CD4-positive, alpha-beta T cell treated with Interleukin-1 beta for 1 hour (primary cell): ENCODE results near the gene PFKP.
"Not testable (repeated sequence)": the region's sequence is repeated elsewhere in the genome, so short reads cannot be mapped to it uniquely, and the experiment has no call there.

Experiments
- DNase-seq, 2 donors: peaks; one replicate each; pipeline ENCODE4 v3.0.0-alpha.2; 2020 to 2022

PFKP gene

GRCh38 chr10:3047596-3047995 is 19.8 kb upstream of the PFKP start:
- DNase-seq, result no peak

- DNase-seq, result no peak
Measured at GRCh38 chr10:3048119-3049019, 19.0 kb upstream of the PFKP start.

DNA sequence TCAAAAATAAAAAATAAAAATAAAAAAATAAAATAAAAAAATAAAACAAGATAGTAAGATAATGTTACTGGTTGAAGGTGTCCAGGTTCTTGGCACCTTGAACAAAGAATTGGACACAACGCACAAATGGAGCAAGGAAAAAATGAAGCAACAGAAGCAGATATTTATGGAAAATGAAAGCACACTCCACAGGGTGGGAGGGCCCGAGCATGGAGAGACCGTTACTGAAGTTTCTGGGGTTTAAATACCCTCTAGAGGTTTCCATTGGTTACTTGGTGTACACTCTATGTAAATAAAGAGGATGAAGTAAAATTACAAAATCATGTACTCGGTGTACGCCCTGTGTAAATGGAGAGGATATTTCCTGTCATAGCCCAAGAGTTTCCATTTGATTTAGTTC is 15.7 kb upstream of the PFKP start:
- DNase-seq, result no peak

DNA sequence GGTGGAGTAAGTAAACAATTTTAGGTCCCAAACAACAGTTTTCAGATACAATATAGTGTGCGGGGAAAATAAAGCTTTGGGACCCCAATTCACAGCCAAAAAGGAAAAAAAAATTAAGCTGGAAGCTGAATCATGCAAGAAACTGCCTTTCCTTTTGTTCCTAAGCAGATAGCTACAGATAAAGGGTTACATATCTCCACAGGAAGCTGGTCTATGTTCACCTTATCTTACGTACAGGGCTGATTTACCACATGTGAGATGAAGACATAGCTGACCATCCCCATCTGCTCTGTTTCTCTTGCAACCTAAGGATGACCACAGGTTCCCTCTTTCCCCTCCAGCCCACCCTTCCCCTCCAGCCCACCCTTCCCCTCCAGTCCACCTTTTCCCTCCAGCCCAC is 14.2 kb upstream of the PFKP start:
- no peak for DNase-seq

DNA sequence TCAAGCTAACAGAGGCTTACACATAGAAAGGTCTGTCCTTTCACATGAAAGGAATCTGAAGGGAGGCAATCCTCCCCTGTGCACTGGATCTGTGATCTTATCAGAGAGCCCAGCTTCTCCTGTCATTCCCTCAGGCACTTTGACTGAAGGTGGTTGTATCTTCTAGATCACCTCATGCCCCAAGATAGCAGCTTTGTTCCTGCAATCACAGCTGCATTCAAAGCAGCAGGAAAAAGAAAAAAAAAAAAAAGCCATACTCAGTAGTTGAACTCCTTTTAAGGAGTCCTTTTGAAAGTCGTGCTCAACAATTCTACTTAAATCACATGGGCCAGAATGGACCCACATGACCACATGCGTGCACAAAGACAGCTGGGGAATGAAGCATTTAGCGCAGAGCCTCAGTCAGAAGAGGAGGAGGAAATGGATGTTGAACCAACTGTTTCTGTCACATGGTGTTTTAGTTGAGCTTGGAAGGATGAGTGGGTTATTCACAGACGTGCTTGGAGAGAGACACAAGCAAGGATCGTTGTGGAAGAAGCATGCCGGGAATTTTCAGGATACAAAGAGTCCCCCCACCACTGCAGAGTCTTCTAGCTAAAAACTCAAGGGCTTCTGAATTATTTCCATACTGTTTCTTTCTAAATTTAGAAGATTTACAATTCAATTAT is 13.0 kb upstream of the PFKP start:
- DNase-seq, result no peak

- no peak for DNase-seq
Measured at GRCh38 chr10:3054851-3055199, 12.5 kb upstream of the PFKP start.

- no peak for DNase-seq
Measured at GRCh38 chr10:3056280-3057037, 10.9 kb upstream of the PFKP start.

- peak in 1 of 2 donors; percentile 8 for DNase-seq
Measured at GRCh38 chr10:3057946-3058345, 9.4 kb upstream of the PFKP start.

- no peak for DNase-seq
Measured at GRCh38 chr10:3059974-3060373, 7.4 kb upstream of the PFKP start.

DNA sequence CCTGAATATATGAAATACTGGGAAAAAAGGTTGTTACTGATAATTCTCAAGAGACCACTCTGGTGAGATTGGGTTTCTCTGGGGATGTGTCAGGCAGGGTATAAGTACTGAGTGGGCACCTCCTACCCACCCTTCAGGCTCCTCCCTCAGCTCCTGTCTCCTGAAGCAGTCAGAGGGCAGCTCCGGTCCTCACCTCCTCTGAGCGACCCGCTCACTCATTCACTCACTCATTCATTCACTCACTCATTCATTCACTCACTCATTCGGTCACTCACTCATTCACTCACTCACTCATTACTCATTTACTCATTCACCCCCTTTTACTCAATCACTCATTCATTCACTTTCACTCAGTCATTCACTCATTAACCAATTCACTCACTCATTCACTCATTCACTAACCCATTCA is 6.9 kb upstream of the PFKP start:
- no peak for DNase-seq

DNA sequence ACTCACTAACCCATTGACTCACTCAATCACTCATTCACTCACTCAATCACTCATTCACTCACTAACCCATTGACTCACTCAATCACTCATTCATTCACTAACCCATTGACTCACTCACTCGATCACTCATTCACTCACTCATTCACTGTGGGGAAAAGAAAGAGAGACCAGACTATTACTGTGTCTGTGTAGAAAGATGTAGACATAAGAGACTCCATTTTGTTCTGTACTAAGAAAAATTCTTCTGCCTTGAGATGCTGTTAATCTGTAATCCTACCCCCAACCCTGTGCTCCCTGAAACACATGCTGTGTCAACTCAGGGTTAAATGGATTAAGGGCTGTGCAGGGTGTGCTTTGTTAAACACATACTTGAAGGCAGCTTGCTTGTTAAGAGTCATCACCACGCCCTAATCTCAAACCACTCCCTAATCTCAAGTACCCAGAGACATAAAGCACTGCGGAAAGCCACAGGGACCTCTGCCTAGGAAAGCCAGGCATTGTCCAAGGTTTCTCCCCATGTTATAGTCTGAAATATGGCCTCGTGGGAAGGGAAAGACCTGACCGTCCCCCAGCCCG is 5.9 kb upstream of the PFKP start:
- not testable (repeated sequence) for DNase-seq

- DNase-seq, result no peak
Measured at GRCh38 chr10:3062502-3063186, 4.7 kb upstream of the PFKP start.

- no peak for DNase-seq
Measured at GRCh38 chr10:3064423-3064822, 2.9 kb upstream of the PFKP start.

GRCh38 chr10:3065622-3066021 is 1.7 kb upstream of the PFKP start:
- DNase-seq, result no peak

- DNase-seq, result no peak
Measured at GRCh38 chr10:3066317-3067117, 831 bp upstream of the PFKP start.

DNA sequence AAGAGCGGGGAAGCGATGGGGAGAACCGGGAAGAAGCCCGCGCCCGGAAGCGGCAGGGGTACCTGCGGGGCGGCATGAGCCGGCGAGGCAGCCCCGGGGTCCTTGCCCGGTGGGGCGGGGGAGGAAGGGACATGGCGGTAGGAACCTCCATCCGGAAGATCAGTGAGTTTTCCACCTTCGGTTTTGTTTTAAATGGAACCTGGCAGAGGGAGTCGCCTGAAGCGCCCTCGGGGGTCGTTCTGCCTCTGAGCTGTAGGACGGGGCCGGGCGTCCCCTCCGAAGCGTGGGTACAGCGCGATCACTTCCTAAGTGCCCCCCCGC is 471 bp downstream of the PFKP start:
- peak in 1 of 2 donors; percentile 17 for DNase-seq

GRCh38 chr10:3068201-3068967 is 1.0 kb downstream of the PFKP start:
- peak; percentile 29 to 52 for DNase-seq

DNA sequence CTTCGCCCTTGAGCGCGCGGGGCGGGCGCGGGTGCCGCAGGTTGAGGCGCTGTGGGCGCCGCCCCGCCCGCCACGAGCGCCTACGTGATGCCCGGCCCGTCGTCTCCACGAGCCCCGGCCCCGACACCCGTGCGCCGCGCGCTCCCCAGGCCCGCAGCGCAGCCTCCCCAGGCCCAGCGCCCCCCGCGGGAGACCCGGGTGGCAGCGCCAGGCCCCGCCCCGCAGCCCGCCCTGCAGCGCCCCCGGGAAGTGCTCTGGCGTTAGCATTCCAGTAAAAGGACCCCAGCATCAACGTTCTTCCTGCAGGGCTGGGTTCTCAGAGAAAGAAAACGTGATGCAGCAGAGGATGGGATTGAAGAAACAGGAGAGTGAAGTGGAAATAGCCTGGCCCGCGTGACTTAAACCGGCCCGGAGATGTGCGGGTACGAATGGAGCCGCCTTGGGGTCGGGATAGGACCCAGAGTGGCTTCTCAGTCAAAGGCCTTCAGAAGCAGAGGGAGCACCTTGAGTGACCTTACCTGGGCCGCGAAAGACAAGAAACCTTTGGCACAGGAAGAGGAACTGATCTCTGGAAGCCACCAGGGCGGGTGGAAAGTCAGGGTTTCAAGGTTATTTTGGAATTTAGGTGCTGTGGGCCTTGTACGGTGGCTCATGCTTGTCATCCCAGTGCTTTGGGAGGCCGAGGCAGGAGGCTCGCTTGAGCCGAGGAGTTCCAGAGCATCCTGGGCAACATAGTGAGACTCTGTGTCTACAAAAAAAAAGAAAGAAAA is 1.8 kb downstream of the PFKP start:
- peak; percentile 9 to 16 for DNase-seq

- DNase-seq, result no peak
Measured at GRCh38 chr10:3069876-3070275, 2.5 kb downstream of the PFKP start.
